HG03064 (cell line): ENCODE results near the gene CALML6.

Experiments used
- ATAC-seq: cut with Tn5 transposase; IDR thresholded peaks from one replicate; pipeline ENCODE4 v1.9.1; 2021; ENCODE audit warnings: low read depth; ENCODE audit not compliant: unreplicated experiment

CALML6 gene

DNA sequence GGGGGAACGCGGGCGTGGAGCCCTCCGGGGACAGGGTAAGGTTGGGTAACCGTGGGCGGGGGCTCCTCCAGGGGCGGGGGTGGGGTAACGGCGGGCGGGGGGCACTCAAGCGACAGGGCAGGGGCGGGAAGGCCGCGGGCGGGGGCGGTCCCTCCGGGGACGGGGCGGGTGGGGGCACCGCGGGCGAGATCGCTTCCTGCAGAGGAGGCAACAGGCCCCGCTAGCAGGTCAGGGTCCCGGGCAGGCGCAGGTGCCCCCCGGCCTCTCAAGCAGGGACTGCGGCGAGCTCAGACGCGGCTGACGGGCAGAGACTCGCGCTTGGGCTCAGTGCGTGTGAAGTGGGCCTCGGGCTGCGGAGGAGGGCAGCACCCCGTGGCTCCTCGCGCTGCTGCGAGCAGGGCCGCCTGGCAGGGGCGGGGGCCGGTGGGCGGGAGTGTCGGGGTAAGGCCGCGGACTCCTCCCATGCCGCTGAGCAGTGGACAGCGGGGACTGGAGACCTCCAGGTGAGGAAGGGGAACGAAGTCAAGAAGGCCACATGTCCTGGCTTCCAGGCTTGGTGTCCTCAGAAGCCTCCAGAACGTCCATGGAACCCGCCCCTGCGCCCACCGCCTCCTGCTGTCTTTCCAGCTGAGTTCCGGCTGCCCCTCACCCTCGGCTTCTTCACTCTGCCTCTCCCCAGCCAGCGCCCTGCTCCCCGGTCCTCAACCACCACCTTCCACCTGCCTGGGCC lies 23.5 kb upstream of the CALML6 start:
- ATAC-seq = peak; percentile 23

DNA sequence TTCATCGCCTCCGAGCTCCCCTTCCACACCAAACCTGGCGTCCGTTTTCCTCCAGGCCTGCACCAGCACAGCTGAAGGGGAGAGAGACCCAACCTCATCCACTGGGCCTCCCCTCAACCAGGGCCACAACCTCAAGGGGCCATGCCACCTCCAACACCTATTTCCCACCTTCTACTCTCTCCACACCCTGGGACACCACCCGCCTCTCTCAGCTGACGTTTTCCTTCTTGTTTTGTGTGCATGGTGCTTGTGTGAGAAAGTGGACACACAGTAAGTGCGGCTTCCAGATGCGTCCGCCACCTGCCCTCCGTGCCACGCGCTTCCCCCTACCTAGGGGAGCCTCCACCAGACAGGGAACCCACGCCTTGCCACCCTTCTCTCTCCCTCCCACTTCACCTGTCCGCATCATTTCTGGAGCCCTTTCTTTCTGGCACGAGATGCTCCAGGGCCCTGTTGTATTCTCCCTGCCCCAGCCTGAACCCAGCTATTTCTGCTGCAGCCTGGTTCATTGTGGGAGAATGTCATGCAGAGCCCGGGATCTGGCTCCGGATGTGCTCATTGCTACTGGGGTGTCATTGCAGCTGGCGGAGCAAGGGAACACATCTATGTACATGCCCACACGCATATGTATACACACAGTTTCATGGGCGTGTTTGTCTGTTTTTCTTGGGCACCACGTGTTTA lies 22.8 kb upstream of the CALML6 start:
- no peak for ATAC-seq

DNA sequence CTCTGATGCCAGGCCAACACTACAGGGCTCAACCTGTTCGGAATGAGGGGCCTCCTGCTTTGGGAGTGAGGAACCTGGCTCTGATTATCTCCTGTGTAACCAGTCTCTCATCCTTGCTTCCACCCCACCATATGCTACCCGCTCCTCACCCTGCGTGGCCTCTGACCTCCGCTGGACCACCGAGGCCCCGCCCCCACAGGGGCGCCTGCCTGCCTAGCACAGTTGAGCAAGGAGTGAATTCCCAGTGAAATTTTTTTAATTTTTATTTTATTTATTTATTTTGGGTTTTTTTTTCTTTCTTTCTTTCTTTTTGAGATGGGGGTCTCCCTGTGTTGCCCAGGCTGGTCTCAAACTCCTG lies 22.3 kb upstream of the CALML6 start:
- ATAC-seq = no peak

DNA sequence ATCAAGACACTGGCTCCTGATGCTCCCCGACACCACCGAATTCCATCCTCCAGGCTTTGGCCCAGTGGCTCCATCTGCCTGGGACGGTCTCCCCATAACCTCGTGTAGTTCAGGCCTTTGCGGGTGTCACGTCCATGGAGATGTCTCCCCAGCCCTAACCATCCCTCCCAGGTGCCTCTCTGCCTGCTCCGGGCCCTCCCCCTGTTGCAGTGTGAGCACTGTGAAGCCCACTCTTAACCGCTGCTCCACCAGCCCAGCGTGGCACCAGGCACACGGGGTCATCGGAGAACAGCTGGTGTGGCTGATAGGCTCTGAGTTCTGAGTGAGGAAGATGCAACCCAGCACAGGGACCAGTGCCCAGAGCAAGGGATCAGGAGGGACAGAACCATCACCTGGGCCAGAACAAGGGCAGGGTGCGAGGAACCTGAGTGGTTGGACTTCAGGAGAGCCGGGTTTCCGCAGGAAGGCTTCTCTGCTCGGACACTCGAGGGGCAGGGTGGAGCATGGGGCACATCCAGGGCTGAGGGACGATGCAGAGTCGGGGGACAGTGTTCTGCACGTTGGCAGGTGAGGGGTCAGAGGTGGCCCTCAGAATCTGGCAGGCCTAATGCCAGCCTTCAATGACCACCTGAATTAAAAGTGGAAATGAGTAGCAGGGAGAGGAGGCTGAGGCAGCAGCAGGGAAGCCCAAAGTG lies 21.6 kb upstream of the CALML6 start:
- ATAC-seq = no peak

DNA sequence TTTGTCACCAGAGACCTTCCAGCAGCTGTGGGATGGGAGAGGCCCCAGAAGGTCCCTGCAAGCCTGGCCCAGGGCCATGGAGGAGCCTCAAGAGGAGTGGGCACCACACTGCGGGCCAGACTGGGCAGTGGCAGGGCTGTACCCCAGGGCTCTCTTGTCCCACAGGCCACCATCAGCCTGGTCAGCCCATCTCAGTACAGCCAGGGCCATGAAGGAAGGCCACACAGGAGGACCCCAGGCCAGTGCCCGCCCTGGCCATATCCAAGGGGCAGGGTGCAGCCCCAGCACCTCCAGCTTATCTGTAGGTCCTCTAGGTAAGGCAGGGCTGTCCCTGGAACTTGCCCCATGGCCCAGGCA lies 21.1 kb upstream of the CALML6 start:
- no peak for ATAC-seq

DNA sequence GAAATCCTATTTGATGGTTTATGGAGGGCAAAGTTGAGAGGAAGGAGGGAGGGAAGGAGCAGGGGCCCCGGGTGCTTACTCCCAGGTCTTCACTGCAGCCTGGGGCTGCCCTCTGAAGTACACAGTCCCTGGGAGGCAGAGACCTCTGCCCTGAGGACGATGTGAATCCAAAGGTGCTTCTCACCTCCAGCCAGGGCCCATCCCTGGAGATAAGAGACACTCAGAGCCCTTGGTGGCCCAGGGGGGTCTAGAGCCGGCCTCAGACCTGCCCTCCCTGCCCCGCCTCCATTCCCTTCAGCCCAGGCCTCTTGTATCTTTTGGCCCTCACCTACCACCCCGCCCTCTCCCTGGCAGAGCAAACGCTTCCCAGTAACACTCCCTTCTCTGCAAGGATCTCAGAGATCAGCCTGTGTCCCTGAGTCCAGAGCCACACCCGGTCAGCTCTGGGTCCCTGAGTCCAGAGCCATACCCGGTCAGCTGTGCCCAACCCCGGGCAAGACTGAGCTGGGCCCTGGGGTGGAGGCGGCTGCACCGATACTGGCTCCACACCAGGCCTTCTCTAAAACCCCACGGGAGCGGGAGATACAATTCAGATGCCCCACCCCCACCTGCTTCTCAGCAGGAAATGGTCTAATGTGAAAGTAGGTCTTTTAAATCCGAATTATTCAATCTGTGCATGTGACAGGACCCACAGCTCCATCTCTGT lies 20.6 kb upstream of the CALML6 start:
- no peak for ATAC-seq

DNA sequence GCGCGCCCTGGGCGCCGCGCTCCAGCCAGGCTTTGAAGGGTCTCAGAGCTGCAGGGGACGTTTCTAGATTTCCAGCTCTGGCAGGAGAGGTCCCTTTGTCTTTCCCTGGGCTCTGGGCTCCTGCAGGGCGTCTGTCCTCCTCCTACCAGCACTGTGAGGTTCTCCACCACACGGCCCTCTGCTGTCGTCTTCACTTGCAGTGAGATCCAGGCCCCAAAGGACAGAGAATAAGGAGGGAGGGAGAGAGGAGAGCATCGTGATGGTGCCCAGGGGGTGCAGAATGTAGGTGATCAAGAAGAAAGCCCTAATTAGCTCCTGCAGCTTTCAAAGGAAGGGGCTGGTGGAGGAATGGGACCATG lies 20.0 kb upstream of the CALML6 start:
- no peak for ATAC-seq

DNA sequence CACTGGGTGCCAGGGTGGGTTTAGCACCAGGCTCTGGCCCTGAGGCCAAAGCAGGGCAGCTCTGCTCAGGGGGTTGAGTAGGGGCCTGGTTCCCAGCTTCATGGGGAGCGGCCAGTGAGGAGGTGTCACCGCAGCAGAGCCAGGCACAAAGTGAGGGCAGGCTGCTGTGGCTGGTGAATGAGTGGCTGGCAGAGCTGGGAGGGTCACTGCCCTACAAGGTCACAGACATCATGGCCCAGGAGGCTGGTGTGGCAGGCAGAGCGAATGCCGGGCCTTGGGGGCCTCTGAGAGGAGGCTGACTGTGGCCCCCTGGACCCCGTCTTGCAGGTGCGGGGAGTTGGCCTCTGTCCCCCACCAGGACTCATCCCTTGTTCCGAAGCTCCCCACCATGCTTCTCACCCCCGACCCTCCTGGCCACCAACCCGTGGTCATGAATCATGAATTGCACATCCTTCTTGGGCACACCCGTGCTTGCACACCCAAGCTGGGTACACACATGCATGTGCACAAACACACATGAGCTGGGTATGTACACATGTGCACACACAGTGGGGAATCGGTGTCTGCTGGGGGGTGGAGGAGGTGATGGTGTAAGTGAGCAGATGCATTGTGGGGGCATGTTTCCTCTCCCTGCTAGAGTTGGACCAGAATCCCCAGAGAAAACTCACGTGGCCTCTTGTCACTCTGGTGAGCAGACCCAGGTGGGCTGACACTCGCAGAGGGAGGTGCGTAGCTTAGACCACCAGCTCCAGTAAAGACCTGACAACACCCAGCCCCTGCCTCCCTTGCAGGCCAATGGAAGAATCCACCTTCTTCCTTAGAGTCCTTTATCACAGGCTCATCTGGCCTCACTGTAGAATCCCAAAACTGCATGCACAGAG lies 19.4 kb upstream of the CALML6 start:
- ATAC-seq = no peak

DNA sequence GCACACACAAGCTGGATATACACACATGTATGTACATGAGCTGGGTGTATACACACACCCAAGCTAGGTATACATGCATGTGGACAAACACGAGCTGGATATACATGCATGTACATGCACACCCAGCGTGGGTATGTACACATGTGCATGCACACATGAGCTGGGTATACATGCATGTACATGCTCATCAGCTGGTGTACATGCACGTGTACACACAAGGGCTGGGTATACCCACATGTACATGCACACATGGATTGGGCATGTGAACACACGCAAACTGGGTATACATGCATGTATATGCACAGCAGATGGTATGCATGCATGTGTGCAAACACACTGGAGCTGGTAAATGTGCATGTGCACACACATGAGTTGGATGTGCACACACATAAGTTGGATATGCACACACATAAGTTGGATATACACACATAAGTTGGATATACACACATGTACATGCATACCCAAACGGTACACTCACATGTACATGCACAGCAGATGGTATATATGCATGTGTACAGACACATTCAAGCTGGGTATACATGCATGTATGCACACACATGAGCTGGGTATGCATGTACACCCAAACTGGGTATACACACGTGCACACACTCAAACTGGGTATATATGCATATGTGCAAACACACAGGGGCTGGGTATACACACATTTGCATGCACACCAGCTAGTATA lies 16.7 kb upstream of the CALML6 start:
- no peak for ATAC-seq

DNA sequence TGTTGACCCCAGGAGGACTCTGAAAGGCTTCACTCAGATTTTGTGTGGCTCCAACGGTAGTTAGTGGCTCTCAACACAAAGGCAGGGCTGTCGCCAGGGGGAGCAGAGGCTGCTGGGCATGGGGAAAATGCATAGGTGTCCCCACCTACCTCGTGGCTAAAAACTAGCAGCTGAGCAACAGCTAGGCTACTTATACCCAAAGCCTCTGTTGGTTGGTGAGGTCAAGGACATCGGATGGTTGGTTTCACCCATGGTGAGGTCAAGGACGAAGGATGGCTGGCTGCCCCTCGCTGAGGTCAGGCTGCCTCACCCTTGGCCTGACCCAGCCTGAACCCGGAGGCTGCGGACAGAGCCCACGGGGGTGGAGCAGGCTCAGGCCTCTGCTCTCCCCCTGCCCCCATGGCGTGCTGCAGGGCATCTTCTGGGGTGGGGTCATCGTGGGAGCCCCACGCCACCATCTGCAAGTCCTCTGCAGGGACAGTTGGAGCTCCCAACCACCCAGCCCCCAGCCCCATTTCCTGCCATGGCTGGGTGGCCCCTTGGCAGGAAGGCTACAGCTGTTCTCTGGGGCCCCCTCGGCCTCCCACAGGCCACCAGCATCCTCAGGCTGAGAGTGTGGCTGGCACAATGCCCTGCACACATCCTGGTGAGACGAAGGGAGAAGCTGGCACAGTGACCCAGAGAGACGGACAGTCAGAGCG lies 15.6 kb upstream of the CALML6 start:
- no peak for ATAC-seq

DNA sequence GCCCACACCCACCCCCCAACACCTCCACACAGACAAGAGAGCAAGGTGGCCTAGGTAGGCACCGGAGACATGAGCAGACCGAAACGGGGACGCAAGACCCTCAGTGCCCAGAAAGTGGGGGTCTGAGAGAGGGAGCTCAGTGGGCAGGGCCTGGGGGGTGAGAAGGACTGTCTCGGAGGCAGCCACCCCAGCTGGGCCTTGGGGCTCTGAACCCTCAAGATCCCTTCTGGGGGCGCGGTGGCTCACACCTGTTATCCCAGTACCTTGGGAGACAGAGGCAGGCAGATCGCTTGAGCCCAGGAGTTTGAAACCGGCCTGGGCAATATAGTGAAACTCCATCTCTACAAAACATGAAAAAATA lies 15.1 kb upstream of the CALML6 start:
- ATAC-seq = no peak

DNA sequence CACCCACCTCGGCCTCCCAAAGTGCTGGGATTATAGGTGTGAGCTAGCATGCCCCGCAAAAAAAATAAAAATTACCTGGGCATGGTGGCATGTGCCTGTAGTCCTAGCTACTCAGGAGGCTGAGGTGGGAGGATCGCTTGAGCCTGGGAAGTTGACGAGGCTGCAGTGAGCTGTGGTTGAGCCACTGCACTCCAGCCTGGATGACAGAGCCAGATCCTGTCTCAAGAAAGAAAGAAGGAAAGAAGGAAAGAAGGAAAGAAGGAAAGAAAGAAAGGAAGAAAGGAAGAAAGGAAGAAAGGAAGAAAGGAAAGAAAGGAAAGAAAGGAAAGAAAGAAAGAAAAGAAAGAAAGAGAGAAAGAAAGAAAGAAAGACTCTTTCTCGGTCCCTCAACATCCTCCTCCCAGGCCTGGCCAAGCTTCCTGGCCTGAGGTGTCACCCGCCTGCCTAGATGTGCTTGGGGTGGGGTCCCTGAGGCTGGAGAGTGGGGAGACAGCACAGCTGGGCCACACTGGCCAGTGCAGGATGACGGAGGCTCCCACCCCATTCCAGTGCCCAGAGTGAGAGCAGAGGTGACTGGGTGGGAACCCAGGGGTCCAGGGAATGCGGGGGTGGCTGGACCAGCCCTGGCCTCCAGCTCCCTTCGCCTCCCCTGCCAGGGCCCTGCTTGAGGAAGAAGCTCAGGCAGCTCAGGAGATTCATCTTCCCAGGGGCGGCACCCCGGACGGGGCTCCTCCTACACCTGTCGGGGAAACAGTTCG lies 14.0 kb upstream of the CALML6 start:
- no peak for ATAC-seq

DNA sequence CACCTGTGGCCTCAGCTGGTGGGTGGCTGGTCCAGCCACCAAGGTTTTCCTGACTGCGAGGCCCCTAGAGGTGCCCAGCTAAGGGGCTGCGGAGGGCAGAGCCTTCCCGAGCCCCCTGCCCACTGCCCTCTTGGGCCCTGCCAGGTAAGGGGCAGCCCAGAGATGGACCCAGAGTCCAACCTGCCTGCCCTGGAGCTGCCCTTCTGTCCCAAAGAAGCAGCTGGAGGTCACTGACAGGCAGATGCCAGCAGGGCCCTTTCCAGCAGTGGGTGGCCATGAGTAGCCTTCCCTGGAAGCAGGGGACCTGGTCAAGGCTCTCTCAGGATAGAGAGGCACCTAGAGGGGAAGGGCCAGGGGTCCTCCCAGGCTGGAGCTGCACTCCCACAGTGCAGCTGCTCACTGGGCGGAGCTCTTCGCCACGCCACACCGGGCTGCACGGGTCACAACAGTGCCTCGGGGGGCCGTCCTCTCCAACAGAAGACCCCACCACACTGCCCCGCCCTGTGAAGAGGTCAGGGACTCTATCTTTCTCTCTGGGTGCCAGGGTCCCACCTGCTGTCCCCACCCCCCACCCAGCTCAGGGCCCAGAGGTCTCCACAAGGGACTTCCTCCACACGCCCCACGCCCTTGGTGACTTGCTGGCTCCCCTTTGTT lies 13.3 kb upstream of the CALML6 start:
- ATAC-seq = no peak

DNA sequence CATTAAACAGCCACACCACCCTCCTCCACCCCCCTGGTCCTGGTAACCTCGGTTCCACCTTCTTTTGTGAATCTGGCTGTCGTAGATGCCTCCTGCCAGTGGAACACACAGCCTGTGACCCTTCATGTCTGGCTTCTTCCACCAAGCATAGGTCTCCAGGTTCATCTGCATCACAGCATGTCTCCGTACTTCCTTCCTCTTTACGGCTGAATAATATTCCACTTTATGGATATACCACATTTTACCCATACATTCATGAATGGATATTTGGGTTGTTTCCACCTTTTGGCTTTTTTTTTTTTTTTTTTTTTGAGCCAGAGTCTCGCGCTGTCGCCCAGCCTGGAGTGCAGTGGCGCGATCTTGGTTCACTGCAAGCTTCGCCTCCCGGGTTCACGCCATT lies 11.8 kb upstream of the CALML6 start:
- ATAC-seq = no peak

DNA sequence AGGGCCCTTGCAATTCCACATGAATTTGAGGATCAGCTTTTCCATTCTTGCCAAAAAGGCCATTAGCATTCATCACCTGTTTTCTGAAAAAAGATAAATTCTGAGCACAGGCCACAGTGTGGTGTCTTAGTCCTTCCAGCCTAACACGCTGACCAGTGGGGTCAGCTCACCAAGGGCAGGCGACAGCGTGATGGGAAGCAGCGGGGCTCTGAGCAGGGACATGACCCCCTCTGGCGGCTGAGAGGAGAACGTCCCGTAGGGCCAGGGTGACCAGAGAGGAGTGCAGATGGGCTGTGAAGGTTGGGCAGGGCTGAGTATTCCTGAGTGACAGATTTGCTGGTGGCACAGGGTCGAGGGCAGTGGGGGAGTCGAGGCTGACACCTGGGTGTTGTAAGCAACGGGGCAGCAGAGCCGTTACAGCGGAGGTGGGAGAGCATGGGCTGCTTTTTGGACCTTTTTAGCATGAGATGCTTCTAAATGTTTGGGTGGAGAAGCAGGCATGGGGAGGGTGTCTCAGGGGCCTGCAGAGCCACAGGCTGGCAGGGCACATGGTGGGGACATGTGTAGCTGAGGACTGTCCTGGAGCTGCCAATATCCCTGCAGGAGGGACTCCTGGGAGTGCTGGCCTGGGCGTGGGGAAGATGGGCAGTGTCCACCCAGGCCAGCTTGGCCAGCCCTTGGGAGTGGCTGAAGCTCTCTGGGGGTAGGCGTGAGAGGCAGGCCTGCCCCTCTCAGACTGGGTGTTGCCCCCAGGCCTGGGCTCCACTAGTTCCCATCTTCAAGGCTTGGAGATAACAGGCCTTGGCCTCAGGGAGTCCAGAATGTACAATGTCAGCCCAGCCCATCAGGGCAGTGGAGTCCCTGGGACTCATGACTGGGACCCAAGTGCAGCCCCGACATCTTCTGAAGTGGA lies 8.6 kb upstream of the CALML6 start:
- no peak for ATAC-seq

DNA sequence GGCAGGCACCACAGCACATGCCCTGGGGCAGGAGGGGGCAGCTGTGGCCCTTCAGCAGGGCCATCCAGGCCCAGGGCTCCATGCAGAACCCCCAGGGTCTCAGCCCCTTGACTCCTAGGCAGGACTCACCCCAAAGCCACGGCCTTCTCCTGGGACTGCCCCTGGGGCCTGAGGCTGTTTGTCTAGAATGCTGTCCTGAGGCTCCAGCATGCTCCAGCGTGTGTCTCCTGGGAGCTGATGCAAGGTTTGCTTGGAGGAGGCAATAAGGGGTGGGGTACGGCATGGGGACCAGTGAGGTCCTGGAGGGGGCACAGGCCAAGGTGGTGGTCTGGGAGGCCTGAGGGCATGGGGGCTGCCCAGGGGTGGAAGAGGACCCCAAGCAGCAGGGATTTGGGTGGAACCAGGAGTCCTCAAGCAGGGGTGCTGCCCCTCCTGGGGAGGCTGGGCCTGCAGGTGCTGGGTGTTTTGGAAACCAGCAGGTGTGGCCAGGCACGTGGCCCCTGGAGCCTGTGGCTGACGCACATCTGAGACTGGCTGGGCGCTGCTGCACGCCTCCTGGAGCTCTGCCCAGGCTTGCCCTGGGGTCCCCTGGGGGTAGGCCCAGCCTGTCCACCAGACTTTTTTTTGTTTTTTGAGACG lies 7.8 kb upstream of the CALML6 start:
- ATAC-seq = no peak

DNA sequence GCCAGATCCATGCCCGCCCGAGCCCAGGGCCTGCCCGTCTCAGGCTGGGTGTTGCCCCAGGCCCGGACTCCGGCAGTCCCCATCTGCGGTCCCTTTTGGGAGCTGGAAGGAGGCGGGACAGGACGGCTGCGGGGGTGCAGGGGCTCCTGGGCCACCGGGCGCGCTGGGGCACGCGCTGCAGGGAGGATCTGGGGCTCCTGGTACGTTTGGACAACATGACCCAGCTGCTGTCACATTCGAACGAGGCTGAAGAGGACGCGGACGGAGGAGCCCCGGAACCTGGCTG lies 6.6 kb upstream of the CALML6 start:
- ATAC-seq = peak; percentile 11
